HEK293T (cell line): Measurements from ENCODE around the gene ALG8.

Experiments used
- ARNT ChIP-seq: fragments of 450-650 bp; IDR thresholded peaks from 2 replicates; pipeline ENCODE4 v1.6.1; 2017; ENCODE audit warnings: mild to moderate bottlenecking
- BHLHE40 ChIP-seq: fragments of 450-650 bp; IDR thresholded peaks from 2 replicates; pipeline ENCODE4 v1.6.1; 2016; ENCODE audit warnings: mild to moderate bottlenecking, moderate library complexity, borderline replicate concordance
- CTBP1 ChIP-seq: fragments of 450-650 bp; IDR thresholded peaks from 2 replicates; pipeline ENCODE4 v1.6.1; 2016; ENCODE audit warnings: borderline replicate concordance
- ELF4 ChIP-seq: fragments of 450-650 bp; IDR thresholded peaks from 2 replicates; pipeline ENCODE4 v1.6.1; 2017; ENCODE audit warnings: antibody characterized with exemption
- FOXK2 ChIP-seq: fragments of 450-650 bp; IDR thresholded peaks from 2 replicates; pipeline ENCODE4 v1.6.1; 2016; ENCODE audit warnings: mild to moderate bottlenecking
- FOXM1 ChIP-seq: fragments of 450-650 bp; IDR thresholded peaks from 2 replicates; pipeline ENCODE4 v1.6.1; 2017; ENCODE audit warnings: mild to moderate bottlenecking, borderline replicate concordance
- HDGF ChIP-seq: fragments of 450-650 bp; IDR thresholded peaks from 2 replicates; pipeline ENCODE4 v1.6.1; 2017; ENCODE audit warnings: antibody characterized with exemption, borderline replicate concordance
- L3MBTL2 ChIP-seq: fragments of 450-650 bp; conservative IDR thresholded peaks from 2 replicates; pipeline ENCODE4 v1.6.1; 2016; ENCODE audit warnings: mild to moderate bottlenecking
- LEF1 ChIP-seq: fragments of 450-650 bp; IDR thresholded peaks from 2 replicates; pipeline ENCODE4 v1.6.1; 2017; ENCODE audit warnings: mild to moderate bottlenecking, borderline replicate concordance
- NFRKB ChIP-seq: fragments of 450-650 bp; IDR thresholded peaks from 2 replicates; pipeline ENCODE4 v1.6.1; 2016; ENCODE audit warnings: mild to moderate bottlenecking, moderate library complexity
- SP1 ChIP-seq: fragments of 450-650 bp; IDR thresholded peaks from 2 replicates; pipeline ENCODE4 v1.6.1; 2017
- SUZ12 ChIP-seq: fragments of 450-650 bp; IDR thresholded peaks from 2 replicates; pipeline ENCODE4 v1.6.1; 2016; ENCODE audit warnings: mild to moderate bottlenecking
- TARDBP ChIP-seq: fragments of 450-650 bp; IDR thresholded peaks from 2 replicates; pipeline ENCODE4 v1.6.1; 2016
- ZNF384 ChIP-seq: fragments of 450-650 bp; IDR thresholded peaks from 2 replicates; pipeline ENCODE4 v1.6.1; 2016

DNA sequence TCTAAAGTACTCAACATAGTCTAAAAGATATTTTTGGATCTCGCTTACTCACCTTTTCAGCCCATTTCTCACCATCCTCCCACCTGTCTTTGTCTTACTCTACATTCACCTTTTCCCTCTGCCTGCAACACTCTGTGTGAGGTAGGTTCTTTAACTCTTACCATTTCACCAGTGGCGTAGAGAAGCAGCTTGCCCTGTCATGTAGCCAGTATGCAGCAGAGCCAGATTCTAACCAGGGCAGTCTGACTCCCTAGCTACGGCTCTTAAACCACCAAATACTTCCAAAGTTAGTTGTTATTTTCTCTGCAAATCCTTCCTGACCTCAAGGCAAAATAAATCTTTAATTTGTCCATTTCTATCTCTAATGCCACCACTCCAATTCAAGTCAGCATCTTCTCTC, 7.5 kb downstream of the ALG8 start:
- TF ChIP-seq TARDBP (no peak), BHLHE40 (no peak), SP1 (no peak), FOXM1 (no peak), SUZ12 (no peak), FOXK2 (no peak), HDGF (no peak), ELF4 (no peak), L3MBTL2 (no peak), CTBP1 (no peak), NFRKB (no peak), ARNT (no peak), ZNF384 (no peak), LEF1 (no peak)
